CD14-positive monocyte (primary cell): Measurements from ENCODE around the gene SRR. TPM values are rescaled to one million over a fixed set of nuclear protein-coding genes. Genes with fewer than 3 reads are reported as not detected.

Experiments used
- DNase-seq, 3 donors: peaks; one replicate each; pipeline ENCODE4 v3.0.0-alpha.2; 2011 to 2022
- H2AFZ ChIP-seq: 2 replicates; pipeline ENCODE4 v1.6.0; 2012; ENCODE audit warnings: mild to moderate bottlenecking, low read depth, low read length, inconsistent platforms; ENCODE audit not compliant: insufficient read depth, poor library complexity, severe bottlenecking
- H3K27ac ChIP-seq, 2 donors: 1 replicate in 1 of 2; 2 replicates in 1 of 2; pipeline ENCODE4 v1.5.1; 2012 to 2013; ENCODE audit warnings: low read length in 2 of 2, control low read depth in 1 of 2, inconsistent platforms in 1 of 2, low read depth in 1 of 2, mild to moderate bottlenecking in 1 of 2
- H3K27me3 ChIP-seq, 2 donors: one replicate each; pipeline versions ENCODE4 v1.6.0 to v1.6.1; 2011 to 2013; ENCODE audit warnings: low read length in 2 of 2; ENCODE audit not compliant: control insufficient read depth in 2 of 2, insufficient read depth in 2 of 2
- H3K36me3 ChIP-seq, 2 donors: replicated peaks in 1 of 2; 1 replicate in 1 of 2; 2 replicates in 1 of 2; pipeline versions ENCODE4 v1.5.1 to v1.6.1; 2012 to 2013; ENCODE audit warnings: low read length in 2 of 2, control low read depth in 1 of 2, inconsistent platforms in 1 of 2, mild to moderate bottlenecking in 1 of 2; ENCODE audit not compliant: insufficient read depth in 2 of 2, control insufficient read depth in 1 of 2
- H3K4me1 ChIP-seq, 2 donors: 1 replicate in 1 of 2; 2 replicates in 1 of 2; pipeline versions ENCODE4 v1.5.1 to v1.6.1; 2012 to 2013; ENCODE audit warnings: low read length in 2 of 2, control low read depth in 1 of 2, inconsistent platforms in 1 of 2, mild to moderate bottlenecking in 1 of 2, moderate library complexity in 1 of 2; ENCODE audit not compliant: insufficient read depth in 2 of 2, control insufficient read depth in 1 of 2
- H3K4me2 ChIP-seq: replicated peaks from 2 replicates; pipeline ENCODE3; 2012; ENCODE audit warnings: low read length, moderate library complexity, mild to moderate bottlenecking; ENCODE audit not compliant: poor library complexity, severe bottlenecking; ENCODE audit errors: extremely low read depth
- H3K4me3 ChIP-seq, 3 experiments: fragments of 200-600 bp in 1 of 3; sonication (generic) in 1 of 3; replicated peaks in 1 of 3; 1 replicate in 2 of 3; 2 replicates in 1 of 3; pipeline ENCODE4 v1.5.1; 2011 to 2013; ENCODE audit warnings: low read length in 3 of 3, mild to moderate bottlenecking in 3 of 3, control low read depth in 2 of 3, low read depth in 2 of 3, inconsistent platforms in 1 of 3, moderate library complexity in 1 of 3
- H3K79me2 ChIP-seq: 2 replicates; pipeline ENCODE4 v1.6.0; 2012; ENCODE audit warnings: mild to moderate bottlenecking, control low read depth, inconsistent platforms, low read length, moderate library complexity; ENCODE audit not compliant: insufficient read depth
- H3K9ac ChIP-seq: 2 replicates; pipeline ENCODE4 v1.6.0; 2017; ENCODE audit warnings: low read length, mild to moderate bottlenecking; ENCODE audit not compliant: insufficient read depth, poor library complexity, severe bottlenecking
- H3K9me3 ChIP-seq, 2 donors: replicated peaks in 1 of 2; 1 replicate in 1 of 2; 2 replicates in 1 of 2; pipeline versions ENCODE4 v1.5.1 to v1.6.1; 2012 to 2013; ENCODE audit warnings: low read length in 2 of 2, control low read depth in 1 of 2; ENCODE audit not compliant: control insufficient read depth in 1 of 2, insufficient read depth in 1 of 2
- H4K20me1 ChIP-seq: 2 replicates; pipeline ENCODE4 v1.6.0; 2012; ENCODE audit warnings: mild to moderate bottlenecking, low read length, control low read depth, moderate library complexity; ENCODE audit not compliant: insufficient read depth
- H3K27ac Mint-ChIP-seq, 7 donors: one replicate each; pipeline ENCODE4 v1.8.0; 2020; ENCODE audit warnings: mild to moderate bottlenecking in 7 of 7, mixed read lengths in 7 of 7, moderate library complexity in 6 of 7, inconsistent platforms in 2 of 7
- H3K27me3 Mint-ChIP-seq, 3 donors: one replicate each; pipeline ENCODE4 v1.8.0; 2021 to 2022; ENCODE audit warnings: low read depth in 3 of 3, mild to moderate bottlenecking in 3 of 3, mixed read lengths in 3 of 3, moderate library complexity in 3 of 3, inconsistent platforms in 1 of 3
- H3K36me3 Mint-ChIP-seq, 2 donors: one replicate each; pipeline ENCODE4 v1.8.0; 2020; ENCODE audit warnings: mixed read lengths in 2 of 2, inconsistent platforms in 1 of 2, mild to moderate bottlenecking in 1 of 2
- H3K4me1 Mint-ChIP-seq: one replicate; pipeline ENCODE4 v1.8.0; 2020; ENCODE audit warnings: mild to moderate bottlenecking, mixed read lengths
- H3K4me3 Mint-ChIP-seq, 2 donors: one replicate each; pipeline ENCODE4 v1.8.0; 2020; ENCODE audit warnings: mild to moderate bottlenecking in 2 of 2, mixed read lengths in 2 of 2, moderate library complexity in 1 of 2
- H3K9me3 Mint-ChIP-seq, 7 donors: one replicate each; pipeline ENCODE4 v1.8.0; 2020 to 2022; ENCODE audit warnings: mixed read lengths in 7 of 7, mild to moderate bottlenecking in 6 of 7, moderate library complexity in 6 of 7, inconsistent platforms in 2 of 7
- CTCF ChIP-seq: fragments of 200-600 bp; IDR thresholded peaks from one replicate; pipeline ENCODE4 v1.8.0; 2022; ENCODE audit warnings: antibody characterized with exemption, mild to moderate bottlenecking
- WGBS: methylation state at CpG from one replicate; pipeline ENCODE4 v1.1.5; 2013; ENCODE audit warnings: missing lambda C conversion rate; ENCODE audit not compliant: insufficient coverage; 5-methylcytosine and 5-hydroxymethylcytosine counted together
- intact Hi-C, 2 donors: fragments of 100-400 bp; cut with micrococcal nuclease; formaldehyde crosslinking; loops; one replicate each; pipeline versions ENCODE4 v1.15.0 to v1.15.1; 2023
- polyA plus RNA-seq, 3 donors: library from polyadenylated mRNA; depleted of rRNA in 1 of 3; unstranded in 2 of 3; stranded (reverse) in 1 of 3; fragments of 300-500 nt in 2 of 3; fragments of >200 nt in 1 of 3; fragmentation: Illumina TruSeq in 2 of 3; gene quantifications; 1 replicate in 2 of 3; 2 replicates in 1 of 3; pipeline ENCODE4 v1.2.3, GENCODE V29; 2012 to 2021

The SRR gene
- polyA plus RNA-seq, 3 donors = 3.4 to 5.7 (median 3.7) TPM

GRCh38 chr17:2299136-2299535 is 4.6 kb upstream of the SRR start:
- no peak overlapping the region for H3K4me3 Mint-ChIP-seq
- H3K9ac ChIP-seq = no peak overlapping the region
- intact Hi-C loops = no loop called here
- H3K36me3 ChIP-seq = peaks cover 50 to 61% of the 10 kb centered on the region in 2 donors
- H4K20me1 ChIP-seq = peaks cover 15% of the 10 kb centered on the region
- H3K4me1 ChIP-seq = peaks cover 9 to 15% of the 10 kb centered on the region in 2 donors
- H3K4me3 ChIP-seq = no peak overlapping the region
- no peak for DNase-seq
- no peaks in the 10 kb centered on the region for H3K27me3 ChIP-seq
- WGBS = 97% methylated on average over 5 of the region's 12 CpGs
- H3K4me1 Mint-ChIP-seq = peaks cover 16% of the 10 kb centered on the region
- no peaks in the 10 kb centered on the region for H3K9me3 ChIP-seq
- no peak for TF ChIP-seq CTCF
- no peaks in the 10 kb centered on the region for H3K9me3 Mint-ChIP-seq
- H3K4me2 ChIP-seq = no peak overlapping the region
- H3K79me2 ChIP-seq = peaks cover 27% of the 10 kb centered on the region
- H3K27ac ChIP-seq = no peak overlapping the region
- peaks cover 0 to 2% (median 0%) of the 10 kb centered on the region in 3 donors for H3K27me3 Mint-ChIP-seq
- peaks cover 58 to 60% of the 10 kb centered on the region in 2 donors for H3K36me3 Mint-ChIP-seq
- no peak overlapping the region for H2AFZ ChIP-seq
- peak overlapping the region in 1 of 7 donors; percentile 6 for H3K27ac Mint-ChIP-seq

- Histone ChIP-seq H3K9ac (no peak overlapping the region), H4K20me1 (peaks cover 15% of the 10 kb centered on the region), H3K9me3 (no peaks in the 10 kb centered on the region), H3K36me3 (peaks cover 45 to 55% of the 10 kb centered on the region in 2 donors), H2AFZ (no peak overlapping the region), H3K4me3 (no peak overlapping the region), H3K27me3 (no peaks in the 10 kb centered on the region), H3K4me2 (no peak overlapping the region), H3K4me1 (peaks cover 13 to 21% of the 10 kb centered on the region in 2 donors), H3K79me2 (peaks cover 27% of the 10 kb centered on the region), H3K27ac (no peak overlapping the region)
- no peak overlapping the region for H3K27ac Mint-ChIP-seq
- no peak overlapping the region for H3K4me3 Mint-ChIP-seq
- peaks cover 52 to 54% of the 10 kb centered on the region in 2 donors for H3K36me3 Mint-ChIP-seq
- peaks cover 0 to 2% (median under 1%) of the 10 kb centered on the region in 3 donors for H3K27me3 Mint-ChIP-seq
- H3K9me3 Mint-ChIP-seq = no peaks in the 10 kb centered on the region
- intact Hi-C loops = loop anchor here in 1 of 2 donors (5.0 kb wide), 1 partner anchor 38 kb away; the partner anchor contains the start of genes SGSM2 and TSR1
- DNase-seq = no peak
- no peak for TF ChIP-seq CTCF
- H3K4me1 Mint-ChIP-seq = peaks cover 17% of the 10 kb centered on the region
- WGBS = 94% methylated on average over 10 of the region's 22 CpGs
Observed at GRCh38 chr17:2299756-2300155, 4.0 kb upstream of the SRR start.
